GM20000 (cell line): ENCODE measurements around the gene MAPK11.

Experiments used
- DNase-seq: peaks from one replicate; pipeline ENCODE4 v3.0.0; 2012; ENCODE audit warnings: low spot score
- TF ChIP-seq, protein P1 (sequence below): IDR thresholded peaks from 2 replicates; pipeline ENCODE4 v1.5.1; 2012; ENCODE audit warnings: mild to moderate bottlenecking, control low read depth; ENCODE audit errors: extremely low read depth, missing control alignments

The MAPK11 gene

DNA sequence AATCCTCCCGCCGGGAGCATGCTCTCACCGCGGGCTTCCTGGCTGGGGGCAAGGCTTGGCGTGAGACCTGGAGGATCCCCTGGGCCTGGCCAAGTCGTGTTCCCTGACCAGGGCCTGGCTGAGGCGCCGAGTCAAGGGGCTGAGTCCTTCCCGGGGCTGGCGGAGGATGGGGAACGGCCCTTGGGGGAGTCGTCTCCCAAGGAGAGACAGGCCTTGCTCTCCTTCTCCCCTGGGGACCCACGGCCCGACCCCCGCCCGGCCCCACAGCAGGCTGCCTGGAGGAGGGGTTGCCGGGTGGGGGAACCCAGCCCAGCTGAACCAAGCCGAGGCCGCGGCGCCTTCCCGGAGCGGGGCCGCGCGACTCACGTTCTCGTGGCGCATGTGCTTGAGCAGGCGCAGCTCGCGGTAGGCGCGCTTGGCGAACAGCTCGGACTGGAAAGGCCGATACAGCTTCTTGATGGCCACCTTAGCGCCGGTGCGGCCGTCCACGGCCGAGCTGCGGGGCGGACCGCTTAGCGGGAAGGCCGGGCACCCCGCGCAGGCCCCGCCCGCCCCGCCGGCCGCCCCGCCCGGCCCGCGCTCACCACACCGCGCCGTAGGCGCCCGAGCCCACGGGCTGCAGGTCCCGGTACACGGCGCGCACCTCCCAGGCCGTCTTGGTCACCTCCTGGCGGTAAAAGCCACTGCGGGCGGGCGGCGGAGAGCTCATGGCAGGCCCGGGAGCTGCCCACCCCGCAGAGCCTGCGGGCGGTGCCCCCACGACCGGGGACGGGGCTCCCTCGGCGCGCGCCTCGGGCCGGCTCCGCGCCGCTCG is 9.2 kb downstream of the MAPK11 start:
- TF ChIP-seq, protein P1, sequence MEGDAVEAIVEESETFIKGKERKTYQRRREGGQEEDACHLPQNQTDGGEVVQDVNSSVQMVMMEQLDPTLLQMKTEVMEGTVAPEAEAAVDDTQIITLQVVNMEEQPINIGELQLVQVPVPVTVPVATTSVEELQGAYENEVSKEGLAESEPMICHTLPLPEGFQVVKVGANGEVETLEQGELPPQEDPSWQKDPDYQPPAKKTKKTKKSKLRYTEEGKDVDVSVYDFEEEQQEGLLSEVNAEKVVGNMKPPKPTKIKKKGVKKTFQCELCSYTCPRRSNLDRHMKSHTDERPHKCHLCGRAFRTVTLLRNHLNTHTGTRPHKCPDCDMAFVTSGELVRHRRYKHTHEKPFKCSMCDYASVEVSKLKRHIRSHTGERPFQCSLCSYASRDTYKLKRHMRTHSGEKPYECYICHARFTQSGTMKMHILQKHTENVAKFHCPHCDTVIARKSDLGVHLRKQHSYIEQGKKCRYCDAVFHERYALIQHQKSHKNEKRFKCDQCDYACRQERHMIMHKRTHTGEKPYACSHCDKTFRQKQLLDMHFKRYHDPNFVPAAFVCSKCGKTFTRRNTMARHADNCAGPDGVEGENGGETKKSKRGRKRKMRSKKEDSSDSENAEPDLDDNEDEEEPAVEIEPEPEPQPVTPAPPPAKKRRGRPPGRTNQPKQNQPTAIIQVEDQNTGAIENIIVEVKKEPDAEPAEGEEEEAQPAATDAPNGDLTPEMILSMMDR = no peak
- peak; percentile 83 for DNase-seq

DNA sequence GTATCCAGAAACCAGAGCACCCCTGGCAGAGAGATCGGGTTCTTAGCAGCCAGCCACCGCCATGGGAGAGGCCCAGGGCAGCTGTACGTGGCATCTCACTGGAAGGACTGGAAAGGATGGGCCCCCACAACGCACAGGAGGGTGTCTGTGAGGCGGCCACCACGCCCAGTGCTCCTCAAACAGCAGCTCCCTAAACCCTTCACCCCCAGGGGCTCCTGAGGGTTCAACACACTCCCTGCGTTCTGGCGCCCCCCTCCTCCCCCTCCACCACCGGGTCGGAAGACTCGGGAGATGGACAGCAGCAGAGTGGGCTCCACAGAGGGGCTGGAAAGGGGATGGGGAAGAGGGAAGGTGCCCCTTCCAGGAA is 9.8 kb downstream of the MAPK11 start:
- TF ChIP-seq, protein P1 = no peak

DNA sequence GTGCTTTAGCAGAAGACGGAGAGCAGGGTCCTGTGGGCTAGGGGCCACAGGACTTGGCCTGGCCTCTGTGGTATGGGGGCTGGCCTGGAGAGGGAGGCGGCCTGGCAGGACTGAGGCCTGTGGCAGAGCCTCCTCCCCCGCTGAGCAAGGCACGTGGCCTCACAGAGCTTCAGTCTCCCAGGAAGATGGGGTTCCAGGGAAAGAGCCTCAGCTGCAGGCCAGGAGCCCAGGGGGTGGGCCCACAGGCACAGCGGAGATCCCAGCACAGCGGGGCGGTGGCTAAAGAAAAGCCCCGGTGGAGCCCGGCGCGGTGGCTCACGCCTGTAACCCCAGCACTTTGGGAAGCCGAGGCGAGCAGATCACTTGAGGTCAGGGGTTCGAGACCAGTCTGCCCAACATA is 10.9 kb downstream of the MAPK11 start:
- TF ChIP-seq, protein P1 = no peak
- DNase-seq = no peak

More for the DNA sequence above, 9.8 kb downstream of the MAPK11 start:
- DNase-seq = peak; percentile 51

DNA sequence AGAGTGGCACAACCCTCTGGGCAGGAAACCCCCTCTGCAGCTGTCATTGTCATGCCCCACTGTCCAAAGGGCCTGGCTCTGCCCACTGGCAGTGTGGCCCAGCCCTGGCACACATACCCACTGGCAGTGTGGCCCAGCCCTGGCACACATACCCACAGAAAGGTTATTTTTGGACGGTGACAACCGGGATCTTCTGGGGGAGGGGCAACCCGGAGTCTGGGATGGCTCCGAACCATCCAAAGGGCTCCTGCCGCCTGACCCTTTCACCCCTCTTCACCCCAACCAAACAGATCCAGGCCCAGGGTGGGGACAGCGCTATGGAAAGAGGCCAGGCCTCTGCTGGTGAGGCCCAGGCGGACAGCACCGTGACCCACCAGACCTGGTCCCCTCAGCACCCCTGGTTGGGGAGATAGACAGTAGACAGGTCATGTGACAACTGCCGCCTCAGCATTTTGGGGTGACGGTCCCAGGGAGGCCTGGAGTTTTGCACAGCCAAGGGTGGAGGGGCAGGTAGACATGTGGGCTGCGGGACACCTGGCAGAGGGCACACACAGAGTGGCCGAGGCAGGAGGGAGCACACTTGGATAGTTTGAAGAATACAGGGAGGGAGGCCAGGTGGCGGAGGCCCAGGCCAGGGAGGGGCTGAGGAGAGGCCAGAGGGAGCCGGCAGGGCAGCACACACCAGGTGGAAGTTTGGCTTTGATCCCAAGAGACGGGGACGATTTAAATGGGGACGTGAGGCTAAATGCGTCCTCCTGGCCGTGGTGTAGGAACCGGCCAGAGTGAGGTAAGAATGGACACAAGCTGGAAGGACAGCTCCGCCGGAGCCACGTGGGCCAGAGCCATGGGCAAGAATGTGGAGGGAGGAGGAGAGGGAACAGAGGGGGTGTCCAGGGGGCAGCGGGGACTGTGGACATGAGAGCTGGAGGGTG is 11.6 kb downstream of the MAPK11 start:
- TF ChIP-seq, protein P1 = no peak
- DNase-seq = no peak

DNA sequence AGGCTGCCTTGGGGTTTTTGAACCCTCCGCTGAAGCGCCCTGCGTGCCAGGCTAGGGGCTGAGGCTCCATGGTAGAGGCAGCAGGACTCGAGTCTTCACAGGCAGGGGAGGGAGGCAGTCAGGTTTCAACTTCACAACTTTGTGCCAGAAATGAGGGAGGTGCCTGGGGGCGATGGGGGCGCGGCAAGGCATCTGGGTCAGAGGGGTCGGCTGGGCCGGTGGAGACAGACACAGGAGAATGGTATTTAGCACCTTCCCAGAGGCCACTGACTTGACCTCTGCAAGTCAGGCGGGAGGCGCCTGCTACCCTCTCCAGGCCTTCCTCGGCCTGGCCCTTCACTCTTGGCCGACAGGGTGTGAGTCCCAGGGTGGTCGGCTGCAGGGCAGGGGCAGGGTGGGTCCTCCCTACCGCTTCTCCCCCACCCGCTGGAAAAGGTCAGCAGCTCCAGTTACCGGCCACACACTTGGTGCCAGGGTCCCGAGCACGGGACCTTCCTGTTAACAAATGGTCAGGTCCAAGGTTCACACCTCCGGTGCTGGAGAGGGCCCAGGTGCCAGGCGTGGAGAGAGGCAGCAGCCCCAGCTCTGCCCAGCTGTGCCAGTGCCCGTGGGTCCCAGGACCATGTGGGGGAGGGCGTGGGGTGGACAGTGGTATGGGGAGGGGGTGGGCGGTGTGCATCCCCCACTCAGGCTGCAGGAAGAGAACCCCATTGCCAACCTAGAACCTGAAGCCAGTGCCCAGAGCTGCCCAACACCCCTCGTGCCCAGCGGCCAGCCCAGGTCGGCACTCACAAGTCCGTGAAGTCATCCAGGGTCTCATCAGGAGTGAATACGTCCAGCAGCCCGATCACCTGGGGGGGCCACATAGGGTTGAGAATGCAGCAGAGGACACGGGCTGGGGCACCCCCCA is 12.5 kb downstream of the MAPK11 start:
- TF ChIP-seq, protein P1 = no peak
- no peak for DNase-seq

DNA sequence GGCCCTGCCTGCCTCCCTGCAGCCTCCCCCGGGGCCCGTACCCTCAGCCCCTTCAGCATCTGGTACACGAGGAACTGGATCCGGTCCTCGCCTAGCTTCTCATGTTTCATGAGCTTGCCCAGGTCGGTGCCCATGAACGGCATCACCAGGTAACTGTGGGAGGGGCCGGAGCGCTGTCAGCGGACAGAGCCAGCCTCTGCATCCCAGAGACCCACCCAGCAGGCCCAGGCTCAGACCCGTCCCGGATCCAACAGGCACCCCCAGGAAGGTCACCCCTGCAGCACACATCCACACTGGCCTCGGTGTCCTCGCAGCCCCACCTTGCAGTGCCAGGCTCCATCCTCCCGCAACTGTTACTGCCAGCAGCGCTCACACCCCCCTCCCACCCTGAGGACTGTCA is 13.1 kb downstream of the MAPK11 start:
- TF ChIP-seq, protein P1 = no peak
- no peak for DNase-seq
